ENCODE results near the gene NME9.

Gene NME9

DNA sequence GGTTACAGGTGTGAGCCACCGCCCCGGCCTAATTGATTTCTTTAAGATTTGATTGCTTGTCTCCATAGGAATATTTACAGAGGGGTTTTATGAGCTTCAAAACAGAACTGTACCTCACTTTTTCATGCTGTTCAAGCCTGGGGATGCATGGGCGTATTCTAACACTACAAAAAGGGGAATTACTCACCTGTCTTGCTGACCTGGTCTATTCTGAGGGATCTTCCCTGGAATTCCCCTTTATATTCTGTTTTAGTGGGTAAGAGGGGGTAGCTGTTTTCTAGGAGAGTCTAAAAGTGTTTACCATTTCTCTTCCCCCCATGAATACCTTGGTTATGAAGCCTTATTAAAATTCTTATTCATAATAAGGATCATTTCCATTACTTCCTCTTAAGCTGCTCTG lies 48.1 kb downstream of the NME9 start:
- no peak for DNase-seq (ENCODE audit: low read depth)

DNA sequence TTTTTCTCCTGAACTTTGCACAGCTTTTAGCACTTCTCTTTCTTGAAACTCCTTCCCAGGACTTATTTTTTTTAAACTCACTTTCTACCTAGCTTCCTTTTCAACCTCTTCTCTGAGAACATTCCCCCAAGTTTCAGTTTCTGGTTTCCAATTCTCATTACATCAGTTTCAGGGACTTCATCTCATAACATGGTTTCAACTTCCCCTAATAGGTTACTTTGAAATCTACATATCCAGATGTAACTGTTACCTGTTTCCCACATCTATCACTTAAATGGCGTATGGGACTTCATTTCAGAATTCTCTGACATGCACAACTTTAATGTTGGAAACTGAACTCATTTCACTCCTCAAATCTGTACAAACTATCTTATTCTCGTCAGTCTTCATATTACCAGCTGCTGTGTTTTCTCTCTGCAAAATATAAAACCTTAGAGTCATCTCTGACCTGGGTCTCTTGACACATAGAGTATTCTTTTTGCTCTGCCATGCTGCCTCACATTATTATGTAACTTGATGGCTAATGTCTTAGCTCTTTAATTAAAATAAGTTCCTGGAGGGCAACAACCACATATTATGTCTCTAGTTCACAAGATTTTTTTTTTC lies 58.4 kb downstream of the NME9 start:
- DNase-seq (ENCODE audit: low read depth) = no peak

- DNase-seq (ENCODE audit: low read depth) = no peak
Observed at GRCh38 chr3:138270245-138270644, 59.4 kb downstream of the NME9 start.

- no peak for DNase-seq (ENCODE audit: low read depth)
Observed at GRCh38 chr3:138267083-138267482, 62.6 kb downstream of the NME9 start.

DNA sequence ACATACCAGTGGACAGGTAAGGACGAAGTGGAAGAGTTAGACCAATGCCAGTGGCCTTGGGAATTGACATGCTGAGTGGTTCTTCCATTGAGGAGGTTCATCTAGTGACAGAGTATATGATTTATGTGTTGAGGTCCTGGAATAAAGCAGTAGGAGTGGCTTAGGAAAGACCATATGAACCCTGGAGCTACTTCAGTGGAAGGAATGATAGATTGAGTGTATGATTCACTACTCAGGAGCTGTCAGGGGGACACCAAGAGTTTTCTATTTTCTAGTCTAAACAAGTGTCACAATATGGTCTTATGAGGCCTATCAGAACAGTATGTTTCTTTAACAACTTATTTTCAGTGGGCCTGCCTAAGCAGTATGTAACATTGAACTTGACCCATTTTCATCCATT lies 63.9 kb downstream of the NME9 start:
- no peak for DNase-seq (ENCODE audit: low read depth)

- no peak for DNase-seq (ENCODE audit: low read depth)
Observed at GRCh38 chr3:138263104-138263503, 66.5 kb downstream of the NME9 start.

DNA sequence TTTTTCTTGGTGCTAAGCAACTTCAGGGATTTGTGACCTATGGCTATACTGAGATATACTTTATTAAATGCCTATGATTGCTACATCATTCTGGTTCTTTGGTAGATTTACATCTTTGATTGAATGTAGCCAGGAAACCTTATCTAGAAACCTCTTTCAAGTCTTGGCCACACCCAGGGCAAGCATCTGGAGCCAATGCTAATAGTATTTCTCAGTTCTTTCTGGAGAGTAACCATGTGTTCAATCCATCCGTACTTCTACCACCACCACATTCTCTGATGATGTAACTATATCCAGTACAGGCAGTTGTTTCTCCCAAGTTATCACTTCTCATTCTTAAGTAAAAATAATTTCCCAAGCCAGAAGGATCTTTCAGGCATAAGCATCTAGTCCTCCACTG lies 69.0 kb downstream of the NME9 start:
- DNase-seq (ENCODE audit: low read depth) = no peak

DNA sequence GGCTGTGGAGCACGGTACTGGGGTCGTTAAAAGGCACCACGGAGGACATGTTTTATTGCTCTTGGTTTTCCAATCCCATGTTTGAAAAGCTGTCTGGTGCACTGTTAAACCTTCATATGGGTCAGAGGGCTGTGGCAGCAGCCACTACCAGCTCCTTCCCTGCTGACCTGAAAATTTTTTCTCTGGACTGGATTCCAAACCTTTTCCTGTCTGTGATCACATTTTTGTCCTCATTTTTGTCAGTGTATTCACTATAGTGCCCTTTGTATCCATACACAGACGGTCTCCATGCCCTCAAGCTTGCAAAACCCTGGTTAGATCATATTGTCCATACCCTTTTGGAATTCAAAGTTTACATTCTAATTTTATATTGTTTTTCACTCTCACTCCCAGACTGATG lies 70.5 kb downstream of the NME9 start:
- DNase-seq (ENCODE audit: low read depth) = no peak

DNA sequence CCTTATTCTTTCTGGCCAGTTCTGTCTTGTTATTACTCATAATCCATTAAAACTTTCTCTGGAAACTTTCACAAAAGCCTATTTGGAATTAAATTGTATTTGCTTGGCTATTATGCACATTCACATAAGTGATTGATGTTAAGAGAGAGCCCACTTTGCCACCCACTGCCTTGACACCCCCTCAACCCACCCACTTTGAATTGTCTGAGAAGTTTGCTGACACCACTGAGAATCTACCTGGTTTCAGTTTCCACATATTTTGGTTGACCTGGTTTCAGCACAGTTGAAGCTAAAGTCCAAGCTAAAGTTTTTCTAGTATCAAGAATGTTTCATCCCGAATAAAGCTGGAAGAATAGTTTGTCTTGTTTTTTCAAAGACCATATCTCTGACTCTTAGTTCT lies 71.7 kb downstream of the NME9 start:
- no peak for DNase-seq (ENCODE audit: low read depth)

DNA sequence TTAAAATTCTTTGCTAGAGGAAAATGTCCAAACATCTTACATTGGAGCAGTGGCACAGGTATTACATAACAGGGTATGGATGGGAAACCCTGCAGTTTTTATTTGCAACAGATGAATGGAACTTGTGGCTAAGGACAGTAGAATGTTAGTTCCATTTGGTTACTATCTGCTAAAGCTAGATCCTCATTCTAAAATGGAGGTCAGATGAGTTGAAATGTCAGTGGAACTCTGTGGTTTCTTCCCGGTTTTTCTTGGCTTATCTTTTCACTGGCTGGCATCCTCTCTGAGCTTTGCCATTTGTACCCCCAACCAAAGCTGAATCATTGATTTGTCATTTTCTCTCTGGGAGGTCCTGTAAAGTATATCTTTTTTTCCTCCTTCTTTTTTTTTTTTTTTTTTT lies 73.6 kb downstream of the NME9 start:
- DNase-seq (ENCODE audit: low read depth) = no peak

DNA sequence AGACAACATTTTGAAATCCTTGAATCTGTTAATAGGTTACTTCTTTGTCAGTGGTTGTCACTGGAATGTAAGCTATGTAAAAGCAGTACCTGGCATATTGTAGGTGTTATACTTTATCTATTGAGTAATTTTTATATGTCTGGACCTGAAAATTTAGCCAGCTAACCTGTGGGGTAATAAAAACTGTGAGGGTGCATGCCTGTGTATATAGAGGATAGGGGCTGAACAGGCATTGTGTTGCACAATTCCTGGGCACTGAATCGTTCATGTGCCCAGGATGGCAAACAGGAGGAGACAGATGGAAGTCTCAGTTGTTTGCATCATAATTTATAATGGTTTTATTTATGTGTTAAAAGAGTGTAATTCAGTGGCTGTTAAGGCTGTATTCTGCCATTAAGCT lies 75.4 kb downstream of the NME9 start:
- no peak for DNase-seq (ENCODE audit: low read depth)

DNA sequence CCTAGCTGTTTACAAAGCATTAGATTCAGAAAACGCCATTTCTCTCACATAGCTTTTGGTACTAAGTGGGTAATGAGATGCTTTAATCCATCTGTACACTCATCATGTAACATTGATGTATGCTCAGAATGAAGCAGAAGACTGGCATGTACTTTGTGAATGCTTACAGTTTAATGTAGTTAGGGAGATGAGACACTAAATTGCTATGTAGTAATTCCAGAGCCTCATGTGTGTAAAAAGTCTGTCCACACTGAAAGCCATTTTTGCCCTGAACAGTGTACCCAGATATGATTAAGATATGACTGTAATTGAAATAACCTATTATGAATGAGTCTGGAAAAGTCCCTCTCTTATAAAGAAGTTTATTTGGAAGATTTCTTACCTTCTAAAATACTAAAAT lies 76.0 kb downstream of the NME9 start:
- DNase-seq (ENCODE audit: low read depth) = no peak

Measured in stimulated activated CD8-positive, alpha-beta memory T cell treated with anti-CD3 and anti-CD28 coated beads, Interleukin-4, amount 100 ng/mL, for 24 hours (primary cell).